GM19438 (cell line): ENCODE measurements around the gene PABPN1L.
"Not testable (repeated sequence)": the region's sequence is repeated elsewhere in the genome, so short reads cannot be mapped to it uniquely, and the experiment has no call there.

Experiments
- ATAC-seq: cut with Tn5 transposase; IDR thresholded peaks from one replicate; pipeline ENCODE4 v1.9.1; 2021; ENCODE audit warnings: low read depth; ENCODE audit not compliant: unreplicated experiment

PABPN1L gene

DNA sequence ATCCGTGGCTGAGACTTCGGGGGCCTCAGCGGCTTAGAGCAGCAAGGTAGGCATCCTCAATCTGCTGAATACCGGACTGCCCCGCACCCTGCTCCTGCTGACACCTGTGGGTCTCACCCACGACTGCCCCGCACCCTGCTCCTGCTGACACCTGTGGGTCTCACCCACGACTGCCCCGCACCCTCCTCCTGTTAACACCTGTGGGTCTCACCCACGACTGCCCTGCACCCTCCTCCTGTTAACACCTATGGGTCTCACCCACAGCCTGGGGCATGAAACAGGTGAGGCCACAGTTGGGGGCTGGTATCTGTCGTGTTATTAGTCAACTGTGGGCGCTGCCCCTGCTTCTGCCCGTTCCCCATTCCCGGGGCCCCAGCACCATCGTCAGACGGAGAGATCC, 36.3 kb upstream of the PABPN1L start:
- ATAC-seq: no peak

DNA sequence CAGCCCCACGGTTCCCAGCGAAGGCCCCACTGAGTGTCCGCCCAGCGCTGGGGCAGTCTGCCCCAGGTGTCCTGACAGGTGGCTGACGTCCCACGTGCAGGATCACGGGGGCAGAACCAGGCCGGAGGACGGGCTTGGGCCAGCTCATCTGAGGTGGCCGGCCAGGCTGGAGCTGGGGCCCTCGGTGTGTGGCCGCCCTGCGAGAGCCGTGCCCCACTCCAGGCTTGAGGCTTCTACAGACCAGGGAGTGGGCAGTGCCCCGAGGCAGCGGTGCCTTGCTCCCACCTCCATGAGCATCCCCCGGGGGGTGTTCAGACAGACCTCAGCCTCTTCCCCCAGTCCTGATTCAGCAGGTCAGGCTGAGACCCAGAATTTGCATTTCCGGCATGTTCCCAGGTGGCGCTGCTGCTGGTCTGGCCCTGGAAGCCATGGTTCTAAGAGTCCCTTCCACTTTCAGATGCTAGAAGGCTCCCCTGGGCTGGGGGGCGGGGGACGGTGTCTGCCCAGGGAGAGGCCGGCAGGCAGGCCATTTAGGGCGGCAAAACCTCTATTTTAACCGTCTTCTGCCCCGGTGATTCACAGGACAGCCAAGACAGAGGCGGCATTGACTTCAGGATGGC, 35.4 kb upstream of the PABPN1L start:
- no peak for ATAC-seq

GRCh38 chr16:88900662-88901052, 34.2 kb upstream of the PABPN1L start:
- no peak for ATAC-seq

GRCh38 chr16:88899901-88900661, 33.6 kb upstream of the PABPN1L start:
- no peak for ATAC-seq

GRCh38 chr16:88897696-88898425, 31.4 kb upstream of the PABPN1L start:
- no peak for ATAC-seq

DNA sequence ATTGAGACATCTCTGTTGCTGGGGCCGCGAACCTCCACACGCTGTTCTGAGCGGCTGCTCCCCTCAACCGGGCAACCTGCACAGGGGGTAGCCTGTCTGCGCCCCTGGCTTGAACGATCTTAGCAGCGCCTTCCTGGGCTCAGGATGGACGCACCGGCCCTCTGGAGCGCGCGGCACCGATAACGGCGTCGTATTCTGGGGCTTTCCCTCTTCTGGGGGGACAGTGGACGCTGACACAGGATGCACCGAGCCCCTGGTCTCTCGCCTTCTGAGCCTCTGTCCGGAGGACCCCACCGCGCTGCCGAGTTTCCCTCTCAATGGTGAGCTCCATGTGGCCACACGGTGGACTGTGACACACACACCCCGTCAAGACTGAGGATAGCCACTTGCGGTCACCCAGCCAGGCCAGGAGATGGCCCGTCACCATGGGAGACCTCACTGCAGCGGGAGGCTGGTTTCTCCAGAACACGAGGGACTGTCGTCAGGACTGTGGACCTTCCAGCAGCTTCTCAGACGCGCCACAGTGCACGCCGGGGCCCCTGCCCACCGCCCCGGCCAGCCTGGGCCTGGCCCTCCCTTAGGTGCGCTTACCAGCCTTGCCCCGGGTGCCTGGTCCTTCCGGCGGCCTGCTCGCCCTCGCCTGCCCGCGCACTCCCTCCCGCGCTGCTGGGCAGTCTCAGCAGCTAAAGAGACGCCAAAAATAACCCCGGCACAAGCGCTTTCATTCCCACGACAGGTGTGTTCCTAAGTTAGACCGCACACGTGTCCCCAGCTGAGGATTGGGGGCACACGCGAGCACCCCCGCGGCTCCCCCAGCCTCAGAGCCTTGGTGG, 30.0 kb upstream of the PABPN1L start:
- no peak for ATAC-seq

GRCh38 chr16:88895335-88895734, 28.9 kb upstream of the PABPN1L start:
- no peak for ATAC-seq

- no peak for ATAC-seq
These were observed 28.3 kb upstream of the PABPN1L start for GRCh38 chr16:88894681-88895300.

DNA sequence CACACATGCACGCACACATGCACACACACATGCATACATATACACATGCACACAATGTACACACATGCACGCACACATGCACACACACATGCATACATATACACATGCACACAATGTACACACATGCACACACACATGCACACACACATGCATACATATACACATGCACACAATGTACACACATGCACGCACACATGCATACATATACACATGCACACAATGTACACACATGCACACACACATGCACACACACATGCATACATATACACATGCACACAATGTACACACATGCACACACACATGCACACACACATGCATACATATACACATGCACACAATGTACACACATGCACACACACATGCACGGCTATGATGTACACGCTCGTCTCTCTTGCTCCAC, 27.8 kb upstream of the PABPN1L start:
- ATAC-seq: not testable (repeated sequence)

DNA sequence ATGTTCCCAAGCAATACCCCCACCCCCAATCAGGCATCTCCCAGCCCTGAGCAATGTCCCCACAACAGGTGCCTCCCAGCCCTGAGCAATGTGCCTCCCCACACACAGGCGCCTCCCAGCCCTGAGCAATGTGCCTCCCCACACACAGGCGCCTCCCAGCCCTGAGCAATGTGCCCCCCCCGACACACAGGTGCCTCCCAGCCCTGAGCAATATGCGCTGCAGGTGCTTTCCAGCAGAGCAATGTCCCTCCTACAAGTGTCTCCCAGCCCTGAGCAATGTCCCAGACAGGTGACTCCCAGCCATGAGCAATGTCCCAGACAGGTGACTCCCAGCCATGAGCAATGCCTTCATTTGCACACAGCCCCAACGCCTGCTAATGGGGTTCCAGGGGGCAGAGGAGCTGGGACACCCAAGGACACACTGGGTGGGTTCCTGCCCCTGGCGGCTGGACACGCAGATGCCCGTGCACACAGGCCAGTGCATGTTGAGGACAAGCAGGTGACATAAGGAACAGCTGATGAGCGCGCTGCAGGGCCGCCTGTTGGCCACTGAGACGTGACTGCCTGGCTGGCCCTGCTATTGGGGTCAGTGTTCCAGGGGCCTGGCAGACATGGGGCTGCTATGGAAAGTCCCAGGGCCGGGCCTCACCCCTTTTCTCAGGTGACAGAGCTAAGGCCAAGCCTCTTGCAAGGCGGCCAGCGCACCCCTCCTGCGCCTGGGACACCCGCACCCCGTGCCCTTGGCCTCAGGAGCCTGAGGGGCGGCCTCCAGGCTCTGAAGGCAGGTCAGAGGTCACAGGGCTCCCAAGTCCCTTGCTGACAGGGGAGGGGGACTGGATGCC, 26.9 kb upstream of the PABPN1L start:
- no peak for ATAC-seq

DNA sequence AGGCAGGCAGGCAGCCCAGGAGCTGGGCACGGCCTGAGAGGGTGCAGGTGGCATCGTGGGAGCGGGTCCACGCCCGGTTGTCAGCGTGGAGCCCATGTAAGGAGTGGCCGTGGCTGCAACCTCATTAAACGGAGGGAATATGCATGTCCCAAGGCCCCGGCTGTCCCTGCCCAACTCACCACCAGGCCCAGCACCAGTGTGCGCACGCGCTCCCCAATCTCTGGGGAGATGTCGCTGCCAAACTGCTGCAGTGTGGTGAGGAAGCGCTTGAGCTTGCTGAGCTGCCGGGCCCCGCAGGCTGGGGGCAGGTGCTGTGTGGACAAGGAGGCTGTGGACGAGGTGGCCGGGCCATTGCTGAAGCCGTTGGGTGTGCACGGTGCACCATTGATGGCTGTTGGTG, 25.6 kb upstream of the PABPN1L start:
- no peak for ATAC-seq

DNA sequence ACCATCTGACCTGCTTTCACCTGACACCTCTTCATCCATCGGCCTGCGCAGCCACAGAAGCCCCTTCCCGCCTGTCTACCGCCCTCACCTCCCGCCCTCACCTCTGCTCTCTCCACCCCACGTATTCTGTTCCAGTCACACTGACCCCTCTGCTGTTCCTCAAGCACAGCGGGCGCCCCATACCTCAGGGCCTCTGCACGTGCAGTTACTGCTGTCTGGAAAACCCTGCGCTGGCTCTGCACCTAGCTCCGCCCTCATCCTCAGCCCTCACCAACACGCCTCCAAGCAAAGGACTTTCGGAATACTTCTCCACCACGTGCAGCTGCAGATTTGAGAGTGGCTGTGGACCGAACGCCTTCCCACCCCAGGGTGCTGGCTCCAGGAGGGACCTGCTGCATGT, 24.6 kb upstream of the PABPN1L start:
- no peak for ATAC-seq

DNA sequence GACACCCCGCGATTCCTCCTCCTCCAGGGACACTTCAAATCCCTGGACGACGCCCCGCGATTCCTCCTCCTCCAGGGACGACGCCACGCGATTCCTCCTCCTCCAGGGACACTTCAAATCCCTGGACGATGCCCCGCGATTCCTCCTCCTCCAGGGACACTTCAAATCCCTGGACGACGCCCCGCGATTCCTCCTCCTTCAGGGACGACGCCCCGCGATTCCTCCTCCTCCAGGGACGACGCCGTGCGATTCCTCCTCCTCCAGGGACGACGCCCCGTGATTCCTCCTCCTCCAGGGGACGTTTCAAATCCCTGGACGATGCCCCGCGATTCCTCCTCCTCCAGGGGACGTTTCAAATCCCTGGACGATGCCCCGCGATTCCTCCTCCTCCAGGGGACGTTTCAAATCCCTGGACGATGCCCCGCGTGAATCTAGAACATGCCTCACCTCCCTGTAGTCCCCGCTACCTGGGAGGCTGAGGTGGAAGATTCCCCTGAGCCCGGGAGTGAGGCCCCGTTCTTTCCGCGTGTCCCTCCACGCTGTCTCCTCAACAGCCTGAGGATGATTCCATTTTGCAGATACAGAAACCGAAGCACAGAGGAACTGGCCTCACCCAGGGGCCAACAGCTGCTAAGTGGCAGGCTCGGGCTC, 23.4 kb upstream of the PABPN1L start:
- ATAC-seq: not testable (repeated sequence)

GRCh38 chr16:88888461-88889387, 22.3 kb upstream of the PABPN1L start:
- no peak for ATAC-seq

- no peak for ATAC-seq
These were observed 21.6 kb upstream of the PABPN1L start for GRCh38 chr16:88888057-88888456.

GRCh38 chr16:88886845-88887521, 20.5 kb upstream of the PABPN1L start:
- no peak for ATAC-seq

- no peak for ATAC-seq
These were observed 20.0 kb upstream of the PABPN1L start for GRCh38 chr16:88886420-88886844.
